ENCODE measurements around the gene GDF10.

GRCh38 chr10:47323087-47323486 lies 23.1 kb downstream of the GDF10 start:
- no peak for TF ChIP-seq CTCF (IDR thresholded peaks at IDR 0.05; ENCODE audit: poor library complexity)
- no peak for TF ChIP-seq EZH2 (IDR thresholded peaks at IDR 0.05; ENCODE audit: borderline replicate concordance)
